OCI-LY1 (cell line): ENCODE results near the gene BORCS6.

ENCODE experiments used
- H2AFZ ChIP-seq: fragments of 200-600 bp; sonication (generic), shearing (Covaris generic); 2 replicates; pipeline ENCODE4 v1.6.0; 2014; ENCODE audit warnings: antibody characterized with exemption, mild to moderate bottlenecking, low read length
- H3F3A ChIP-seq: fragments of 200-600 bp; sonication (generic), shearing (Covaris generic); 2 replicates; pipeline ENCODE4 v1.6.0; 2014; ENCODE audit warnings: mild to moderate bottlenecking, antibody characterized with exemption, low read length, moderate library complexity; ENCODE audit not compliant: insufficient read depth
- H3K27ac ChIP-seq: fragments of 200-600 bp; sonication (generic); 2 replicates; pipeline ENCODE4 v1.5.1; 2014; ENCODE audit warnings: low read length, mixed run types, mild to moderate bottlenecking, low read depth; ENCODE audit not compliant: poor library complexity, severe bottlenecking
- H3K27me3 ChIP-seq: fragments of 200-600 bp; sonication (generic); 2 replicates; pipeline ENCODE4 v1.6.0; 2014; ENCODE audit warnings: antibody characterized with exemption, mild to moderate bottlenecking, low read length, moderate library complexity; ENCODE audit not compliant: insufficient read depth
- H3K36me3 ChIP-seq: fragments of 200-600 bp; sonication (generic); 2 replicates; pipeline ENCODE4 v1.6.1; 2014; ENCODE audit warnings: mild to moderate bottlenecking, antibody characterized with exemption, low read length, moderate library complexity, mixed read lengths; ENCODE audit not compliant: insufficient read depth
- H3K4me1 ChIP-seq: fragments of 200-600 bp; sonication (generic); 2 replicates; pipeline ENCODE4 v1.5.1; 2014; ENCODE audit warnings: mild to moderate bottlenecking, low read length, moderate library complexity; ENCODE audit not compliant: insufficient read depth, severe bottlenecking
- H3K4me2 ChIP-seq: fragments of 200-600 bp; sonication (generic), shearing (Covaris generic); 2 replicates; pipeline ENCODE4 v1.6.1; 2014; ENCODE audit warnings: low read length
- H3K4me3 ChIP-seq: fragments of 200-600 bp; sonication (generic); 2 replicates; pipeline ENCODE4 v1.5.1; 2014; ENCODE audit warnings: low read length, low read depth, mild to moderate bottlenecking, mixed read lengths; ENCODE audit not compliant: poor library complexity, severe bottlenecking
- H3K79me2 ChIP-seq: fragments of 200-600 bp; shearing (Covaris generic); 2 replicates; pipeline ENCODE4 v1.6.1; 2016; ENCODE audit warnings: mixed run types, low read length, mixed read lengths; ENCODE audit not compliant: insufficient read depth
- H3K9ac ChIP-seq: fragments of 200-600 bp; sonication (generic), shearing (Covaris generic); 2 replicates; pipeline ENCODE4 v1.6.1; 2014; ENCODE audit warnings: mild to moderate bottlenecking, low read length, mixed read lengths
- H3K9me2 ChIP-seq: fragments of 200-600 bp; sonication (generic), shearing (Covaris generic); 2 replicates; pipeline ENCODE4 v1.6.1; 2014; ENCODE audit warnings: low read depth, mild to moderate bottlenecking, low read length, mixed read lengths
- H3K9me3 ChIP-seq: fragments of 200-600 bp; shearing (Covaris generic); 2 replicates; pipeline ENCODE4 v1.6.1; 2014; ENCODE audit warnings: low read length, mixed read lengths
- H4K20me1 ChIP-seq: fragments of 200-600 bp; sonication (generic), shearing (Covaris generic); 2 replicates; pipeline ENCODE4 v1.6.0; 2016; ENCODE audit warnings: mild to moderate bottlenecking, low read length; ENCODE audit not compliant: insufficient read depth
- CTCF ChIP-seq: fragments of 200-600 bp; sonication (generic), shearing (Covaris generic); IDR thresholded peaks from 2 replicates; pipeline ENCODE4 v1.5.1; 2017; ENCODE audit warnings: mild to moderate bottlenecking, antibody characterized with exemption, low read length, moderate library complexity, mixed read lengths
- EZH2 ChIP-seq: fragments of 200-600 bp; sonication (generic), shearing (Covaris generic); IDR thresholded peaks from 2 replicates; pipeline ENCODE4 v1.8.0; 2017; ENCODE audit warnings: borderline replicate concordance, mixed run types, mild to moderate bottlenecking, antibody characterized with exemption, low read length, moderate library complexity, mixed read lengths

Gene BORCS6

GRCh38 chr17:8227238-8227581, 37.2 kb upstream of the BORCS6 start:
- H3K36me3 ChIP-seq = peaks cover 57% of the 10 kb centered on the region
- TF ChIP-seq CTCF (no peak), EZH2 (no peak)
- no peaks in the 10 kb centered on the region for H4K20me1 ChIP-seq
- H3K9me2 ChIP-seq = no peaks in the 10 kb centered on the region
- H2AFZ ChIP-seq = no peak overlapping the region
- no peaks in the 10 kb centered on the region for H3F3A ChIP-seq
- peak overlapping the region; percentile 51 for H3K4me3 ChIP-seq
- H3K9ac ChIP-seq = no peak overlapping the region; the same call in 1 of the 2 replicates
- peaks cover 14% of the 10 kb centered on the region for H3K4me1 ChIP-seq
- peak overlapping the region; percentile 60; the same call in 1 of the 2 replicates for H3K4me2 ChIP-seq
- no peaks in the 10 kb centered on the region for H3K79me2 ChIP-seq
- H3K9me3 ChIP-seq = no peaks in the 10 kb centered on the region
- H3K27ac ChIP-seq = peak overlapping the region; percentile 71
- no peaks in the 10 kb centered on the region for H3K27me3 ChIP-seq

GRCh38 chr17:8226536-8227237, 36.7 kb upstream of the BORCS6 start:
- H3K4me3 ChIP-seq = peak overlapping the region; percentile 51
- TF ChIP-seq EZH2 (no peak), CTCF (no peak)

GRCh38 chr17:8225813-8226535, 36.0 kb upstream of the BORCS6 start:
- no peak overlapping the region for H2AFZ ChIP-seq
- no peaks in the 10 kb centered on the region for H3K9me2 ChIP-seq
- H3F3A ChIP-seq = no peaks in the 10 kb centered on the region; the same call in 1 of the 2 replicates
- H3K27me3 ChIP-seq = no peaks in the 10 kb centered on the region
- peaks cover 45% of the 10 kb centered on the region for H3K36me3 ChIP-seq
- no peaks in the 10 kb centered on the region for H4K20me1 ChIP-seq
- peak overlapping the region; percentile 51 for H3K4me3 ChIP-seq
- H3K9me3 ChIP-seq = no peaks in the 10 kb centered on the region
- peak overlapping the region; percentile 60 for H3K4me2 ChIP-seq
- no peaks in the 10 kb centered on the region for H3K79me2 ChIP-seq
- peak overlapping the region; percentile 46; the same call in 1 of the 2 replicates for H3K9ac ChIP-seq
- TF ChIP-seq CTCF = no peak
- TF ChIP-seq EZH2 = no peak
- peaks cover 14% of the 10 kb centered on the region for H3K4me1 ChIP-seq
- H3K27ac ChIP-seq = peak overlapping the region; percentile 71

More at GRCh38 chr17:8226536-8227237, 36.7 kb upstream of the BORCS6 start:
- Histone ChIP-seq H2AFZ (no peak overlapping the region), H3K9ac (peak overlapping the region; percentile 46; the same call in 1 of the 2 replicates), H3K9me2 (no peaks in the 10 kb centered on the region), H3K4me2 (peak overlapping the region; percentile 60), H3K79me2 (no peaks in the 10 kb centered on the region), H3K4me1 (peaks cover 14% of the 10 kb centered on the region), H3K36me3 (peaks cover 52% of the 10 kb centered on the region), H4K20me1 (no peaks in the 10 kb centered on the region), H3F3A (no peaks in the 10 kb centered on the region; the same call in 1 of the 2 replicates), H3K27me3 (no peaks in the 10 kb centered on the region), H3K9me3 (no peaks in the 10 kb centered on the region), H3K27ac (peak overlapping the region; percentile 71)
